BLaER1 (cell line): ENCODE data around the gene NRN1L.
A peak's percentile ranks its signal among the peaks of the same experiment; 100 is the strongest.

ENCODE experiments used
- H3K27ac ChIP-seq: shearing (Covaris generic); formaldehyde crosslinking; 2 replicates; pipeline ENCODE4 v1.8.1; 2022
- H3K27me3 ChIP-seq: shearing (Covaris generic); formaldehyde crosslinking; 2 replicates; pipeline ENCODE4 v1.8.1; 2022
- H3K36me3 ChIP-seq: shearing (Covaris generic); formaldehyde crosslinking; 2 replicates; pipeline ENCODE4 v1.8.1; 2022
- H3K4me1 ChIP-seq: shearing (Covaris generic); formaldehyde crosslinking; 2 replicates; pipeline ENCODE4 v1.8.1; 2022
- H3K4me2 ChIP-seq: shearing (Covaris generic); formaldehyde crosslinking; 2 replicates; pipeline ENCODE4 v1.8.1; 2022
- H3K4me3 ChIP-seq: shearing (Covaris generic); formaldehyde crosslinking; 2 replicates; pipeline ENCODE4 v1.8.1; 2022
- H3K9ac ChIP-seq: shearing (Covaris generic); formaldehyde crosslinking; 2 replicates; pipeline ENCODE4 v1.8.1; 2022
- H3K9me3 ChIP-seq: shearing (Covaris generic); formaldehyde crosslinking; 2 replicates; pipeline ENCODE4 v1.8.1; 2022
- H4K20me1 ChIP-seq: shearing (Covaris generic); formaldehyde crosslinking; 2 replicates; pipeline ENCODE4 v1.8.1; 2022
- Cebpa-rat ChIP-seq: shearing (Covaris generic); IDR thresholded peaks from 2 replicates; pipeline ENCODE4 v1.8.1; 2022

NRN1L gene

GRCh38 chr16:67892899-67893742, 8.4 kb downstream of the NRN1L start, which contains the start of gene PSKH1:
TSS of gene PSKH1 (plus strand) at chr16:67893254. CDS start at chr16:67908750, 15,496 bp downstream.
- H3K9ac ChIP-seq = peak within 1 kb of the TSS; percentile 99
- H3K4me1 ChIP-seq = peaks cover 21% of the 10 kb centered on the region
- H3K9me3 ChIP-seq = no peaks in the 10 kb centered on the region
- H3K36me3 ChIP-seq = peaks cover 21% of the 10 kb centered on the region
- H3K27me3 ChIP-seq = no peaks in the 10 kb centered on the region
- peak within 1 kb of the TSS; percentile 97 for H3K27ac ChIP-seq
- peak within 1 kb of the TSS; percentile 100 for H3K4me3 ChIP-seq
- no peak for TF ChIP-seq Cebpa-rat
- H4K20me1 ChIP-seq = peaks cover 32% of the 10 kb centered on the region
- peak within 1 kb of the TSS; percentile 83 for H3K4me2 ChIP-seq

GRCh38 chr16:67893743-67894399, 9.2 kb downstream of the NRN1L start:
- Histone ChIP-seq H3K27me3 (no peaks in the 10 kb centered on the region), H3K4me1 (peaks cover 21% of the 10 kb centered on the region), H3K36me3 (peaks cover 17% of the 10 kb centered on the region), H3K9ac (peak overlapping the region; percentile 99), H3K9me3 (no peaks in the 10 kb centered on the region), H3K27ac (peak overlapping the region; percentile 97), H4K20me1 (peaks cover 39% of the 10 kb centered on the region), H3K4me2 (peak overlapping the region; percentile 83), H3K4me3 (peak overlapping the region; percentile 100)
- TF ChIP-seq Cebpa-rat = no peak

- H4K20me1 ChIP-seq = peaks cover 73% of the 10 kb centered on the region
- peaks cover 20% of the 10 kb centered on the region for H3K4me1 ChIP-seq
- no peak for TF ChIP-seq Cebpa-rat
- no peak overlapping the region for H3K9ac ChIP-seq
- peaks cover 33% of the 10 kb centered on the region for H3K36me3 ChIP-seq
- no peak overlapping the region for H3K27ac ChIP-seq
- H3K27me3 ChIP-seq = no peaks in the 10 kb centered on the region
- no peak overlapping the region for H3K4me3 ChIP-seq
- no peaks in the 10 kb centered on the region for H3K9me3 ChIP-seq
- no peak overlapping the region for H3K4me2 ChIP-seq
Measured at GRCh38 chr16:67897231-67897630, 12.5 kb downstream of the NRN1L start.

- H3K9me3 ChIP-seq = no peaks in the 10 kb centered on the region
- peaks cover 59% of the 10 kb centered on the region for H3K36me3 ChIP-seq
- no peaks in the 10 kb centered on the region for H3K27me3 ChIP-seq
- H3K4me1 ChIP-seq = no peaks in the 10 kb centered on the region
- H3K27ac ChIP-seq = no peak overlapping the region
- no peak overlapping the region for H3K4me2 ChIP-seq
- peaks cover 79% of the 10 kb centered on the region for H4K20me1 ChIP-seq
- no peak for TF ChIP-seq Cebpa-rat
- no peak overlapping the region for H3K4me3 ChIP-seq
- H3K9ac ChIP-seq = no peak overlapping the region
Measured at GRCh38 chr16:67901734-67902133, 17.0 kb downstream of the NRN1L start.

- H3K36me3 ChIP-seq = peaks cover 53% of the 10 kb centered on the region
- no peak overlapping the region for H3K4me3 ChIP-seq
Measured at GRCh38 chr16:67902831-67903230, 18.1 kb downstream of the NRN1L start.

GRCh38 chr16:67907397-67908180, 22.9 kb downstream of the NRN1L start:
- TF ChIP-seq Cebpa-rat = no peak
- Histone ChIP-seq H3K4me3 (no peak overlapping the region), H3K9me3 (no peaks in the 10 kb centered on the region), H3K27me3 (no peaks in the 10 kb centered on the region), H3K4me2 (no peak overlapping the region), H3K4me1 (peaks cover 21% of the 10 kb centered on the region), H3K27ac (no peak overlapping the region), H3K36me3 (peaks cover 72% of the 10 kb centered on the region), H3K9ac (no peak overlapping the region), H4K20me1 (peaks cover 65% of the 10 kb centered on the region)

More at GRCh38 chr16:67902831-67903230, 18.1 kb downstream of the NRN1L start:
- H3K4me2 ChIP-seq = no peak overlapping the region
- no peak for TF ChIP-seq Cebpa-rat
- H3K9me3 ChIP-seq = no peaks in the 10 kb centered on the region
- no peak overlapping the region for H3K9ac ChIP-seq
- H3K27ac ChIP-seq = no peak overlapping the region
- no peaks in the 10 kb centered on the region for H3K27me3 ChIP-seq
- H4K20me1 ChIP-seq = peaks cover 68% of the 10 kb centered on the region
- no peaks in the 10 kb centered on the region for H3K4me1 ChIP-seq

- Histone ChIP-seq H3K27me3 (no peaks in the 10 kb centered on the region), H3K27ac (no peak overlapping the region), H3K9ac (peak overlapping the region; percentile 30; the same call in 1 of the 2 replicates), H4K20me1 (peaks cover 54% of the 10 kb centered on the region), H3K4me1 (peaks cover 21% of the 10 kb centered on the region), H3K4me2 (peak overlapping the region; percentile 29; the same call in 1 of the 2 replicates), H3K36me3 (peaks cover 65% of the 10 kb centered on the region), H3K9me3 (no peaks in the 10 kb centered on the region), H3K4me3 (no peak overlapping the region)
- TF ChIP-seq Cebpa-rat = no peak
Measured at GRCh38 chr16:67909056-67909742, 24.5 kb downstream of the NRN1L start.

GRCh38 chr16:67910158-67910557, 25.5 kb downstream of the NRN1L start:
- peaks cover 63% of the 10 kb centered on the region for H4K20me1 ChIP-seq
- no peak overlapping the region for H3K4me3 ChIP-seq
- no peak for TF ChIP-seq Cebpa-rat
- no peaks in the 10 kb centered on the region for H3K9me3 ChIP-seq
- peaks cover 21% of the 10 kb centered on the region for H3K4me1 ChIP-seq
- H3K9ac ChIP-seq = peak overlapping the region; percentile 30; the same call in 1 of the 2 replicates
- H3K4me2 ChIP-seq = peak overlapping the region; percentile 29
- no peaks in the 10 kb centered on the region for H3K27me3 ChIP-seq
- no peak overlapping the region for H3K27ac ChIP-seq
- peaks cover 70% of the 10 kb centered on the region for H3K36me3 ChIP-seq
